Measurements from ENCODE around the gene ARFRP1.

ARFRP1 gene

GRCh38 chr20:63701329-63702035, 6.3 kb downstream of the ARFRP1 start:
- peak; percentile 8 for DNase-seq (ENCODE audit: low spot score)

- peak; percentile 4 for DNase-seq (ENCODE audit: low spot score)
Observed at GRCh38 chr20:63701051-63701328, 6.8 kb downstream of the ARFRP1 start.

- DNase-seq (ENCODE audit: low spot score) = peak; percentile 8
Observed at GRCh38 chr20:63700199-63701050, 7.4 kb downstream of the ARFRP1 start.

- no peak for DNase-seq (ENCODE audit: low spot score)
Observed at GRCh38 chr20:63699466-63700198, 8.1 kb downstream of the ARFRP1 start.

GRCh38 chr20:63698739-63699465, 8.9 kb downstream of the ARFRP1 start:
- DNase-seq (ENCODE audit: low spot score) = peak; percentile 94

- DNase-seq (ENCODE audit: low spot score) = peak; percentile 12
Observed at GRCh38 chr20:63697868-63698545, 9.8 kb downstream of the ARFRP1 start.

- peak; percentile 22 for DNase-seq (ENCODE audit: low spot score)
Observed at GRCh38 chr20:63697357-63697867, 10.4 kb downstream of the ARFRP1 start.

GRCh38 chr20:63696628-63697356, 11.0 kb downstream of the ARFRP1 start, which contains the start of gene TNFRSF6B:
Gene TNFRSF6B (plus strand): TSS chr20:63696652. CDS start chr20:63696768, 116 bp downstream.
- DNase-seq (ENCODE audit: low spot score) = peak; percentile 23

GRCh38 chr20:63696306-63696627, 11.5 kb downstream of the ARFRP1 start:
- peak; percentile 29 for DNase-seq (ENCODE audit: low spot score)

GRCh38 chr20:63695424-63696305, 12.1 kb downstream of the ARFRP1 start:
- no peak for DNase-seq (ENCODE audit: low spot score)

GRCh38 chr20:63694584-63695423, 13.0 kb downstream of the ARFRP1 start:
- no peak for DNase-seq (ENCODE audit: low spot score)

- DNase-seq (ENCODE audit: low spot score) = no peak
Observed at GRCh38 chr20:63693733-63694583, 13.8 kb downstream of the ARFRP1 start.

- no peak for DNase-seq (ENCODE audit: low spot score)
Observed at GRCh38 chr20:63693083-63693732, 14.6 kb downstream of the ARFRP1 start.

- no peak for DNase-seq (ENCODE audit: low spot score)
Observed at GRCh38 chr20:63692436-63693082, 15.2 kb downstream of the ARFRP1 start.

- no peak for DNase-seq (ENCODE audit: low spot score)
Observed at GRCh38 chr20:63691711-63692435, 15.9 kb downstream of the ARFRP1 start.

Data from AG08396 (cell line).